CD4-positive, alpha-beta T cell (primary cell): ENCODE measurements around the gene KIF2A. TPM values are rescaled to one million over a fixed set of nuclear protein-coding genes. Genes with fewer than 3 reads are reported as not detected.

Experiments used
- ATAC-seq: fragments of 200-7000 bp; cut with Tn5 transposase; one replicate; pipeline ENCODE4 v1.10.0; 2022; ENCODE audit warnings: mild to moderate bottlenecking; ENCODE audit not compliant: poor library complexity
- CTCF ChIA-PET: fragments of 350-600 bp; sonication (Branson Sonifier 250); formaldehyde crosslinking; loops from one replicate; lab custom pipeline; 2021; ENCODE audit warnings: antibody characterized with exemption, inconsistent platforms; lab: Charles Lee
- POLR2A ChIA-PET: fragments of 350-600 bp; sonication (Branson Sonifier 250); formaldehyde crosslinking; loops from one replicate; lab custom pipeline; 2021; ENCODE audit warnings: antibody characterized with exemption, inconsistent platforms; lab: Charles Lee
- DNase-seq, 14 experiments: peaks; one replicate each; pipeline ENCODE4 v3.0.0-alpha.2; 2013 to 2020; ENCODE audit warnings: mixed read lengths in 2 of 14
- H3K27ac ChIP-seq, 2 donors: one replicate each; pipeline versions ENCODE4 v1.5.1 to v1.7.0; 2013; ENCODE audit warnings: low read length in 2 of 2, low read depth in 1 of 2, mild to moderate bottlenecking in 1 of 2
- H3K27me3 ChIP-seq, 2 experiments: 1 replicate in 1 of 2; 2 replicates in 1 of 2; pipeline versions ENCODE4 v1.6.1 to v1.7.0; 2013; ENCODE audit warnings: low read length in 2 of 2, control low read depth in 1 of 2, mild to moderate bottlenecking in 1 of 2, moderate library complexity in 1 of 2; ENCODE audit not compliant: insufficient read depth in 2 of 2, control insufficient read depth in 1 of 2
- H3K36me3 ChIP-seq: one replicate; pipeline ENCODE4 v1.6.1; 2013; ENCODE audit warnings: low read length, control low read depth; ENCODE audit not compliant: insufficient read depth
- H3K4me1 ChIP-seq: one replicate; pipeline ENCODE4 v1.6.1; 2013; ENCODE audit warnings: low read length, control low read depth; ENCODE audit not compliant: insufficient read depth
- H3K4me3 ChIP-seq: one replicate; pipeline ENCODE4 v1.5.1; 2013; ENCODE audit warnings: mild to moderate bottlenecking, low read length, moderate library complexity
- H3K9me3 ChIP-seq, 2 experiments: 1 replicate in 1 of 2; 2 replicates in 1 of 2; pipeline versions ENCODE4 v1.6.1 to v1.7.0; 2013; ENCODE audit warnings: low read length in 2 of 2, mild to moderate bottlenecking in 2 of 2, control low read depth in 1 of 2, moderate library complexity in 1 of 2; ENCODE audit not compliant: control insufficient read depth in 1 of 2, insufficient read depth in 1 of 2
- H3K27ac Mint-ChIP-seq: one replicate; pipeline ENCODE4 v1.8.0; 2020; ENCODE audit warnings: mixed read lengths
- H3K27me3 Mint-ChIP-seq: one replicate; pipeline ENCODE4 v1.8.0; 2021; ENCODE audit warnings: mixed read lengths
- H3K36me3 Mint-ChIP-seq: one replicate; pipeline ENCODE4 v1.8.0; 2021; ENCODE audit warnings: low read depth, mixed read lengths
- H3K4me1 Mint-ChIP-seq: one replicate; pipeline ENCODE4 v1.8.0; 2021; ENCODE audit warnings: low read depth, mixed read lengths
- H3K4me3 Mint-ChIP-seq: one replicate; pipeline ENCODE4 v1.8.0; 2020; ENCODE audit warnings: mild to moderate bottlenecking, mixed read lengths
- H3K9me3 Mint-ChIP-seq: one replicate; pipeline ENCODE4 v1.8.0; 2020; ENCODE audit warnings: mixed read lengths
- CTCF ChIP-seq: fragments of 200-600 bp; IDR thresholded peaks from one replicate; pipeline ENCODE4 v1.8.0; 2022; ENCODE audit warnings: antibody characterized with exemption, mild to moderate bottlenecking
- intact Hi-C, 2 experiments: fragments of 100-400 bp; cut with DNase I in 1 of 2; cut with micrococcal nuclease in 1 of 2; formaldehyde crosslinking; loops; one replicate each; pipeline versions ENCODE4 v1.15.1 to v1.9.0; 2023 to 2025; cut with DNase I, micrococcal nuclease
- total RNA-seq, 174 experiments: library from RNA in 2 of 174; stranded (reverse) in 2 of 174; gene quantifications; one replicate each; pipeline ENCODE4 v1.2.3 and lab custom pipeline; 2021 to 2026

KIF2A gene
- total RNA-seq, 2 experiments from 2014 or later: 78.4 to 81.8 TPM

GRCh38 chr5:62419609-62420008, 113.6 kb downstream of the KIF2A start:
- no peak overlapping the region for H3K4me3 ChIP-seq
- no peaks in the 10 kb centered on the region for H3K4me1 ChIP-seq
- no peaks in the 10 kb centered on the region for H3K9me3 ChIP-seq
- intact Hi-C loops: loop anchor here in 1 of 2 experiments (10.0 kb wide), 2 partner anchors 1085 to 1475 kb away; partner anchors contain the start of genes ERCC8, NDUFAF2 and ZSWIM6
- ChIA-PET POLR2A (interaction anchor here (0.6 kb wide), 1 partner anchor 30 kb away, joined by 3 read pairs; no protein-coding TSS in a partner anchor), CTCF (interaction anchor here (1.2 kb wide), 1 partner anchor 24 kb away, joined by 3 read pairs; no protein-coding TSS in a partner anchor)
- no peak for ATAC-seq
- Mint-ChIP-seq H3K27ac (no peak overlapping the region), H3K4me1 (peaks cover 47% of the 10 kb centered on the region), H3K36me3 (peaks cover 26% of the 10 kb centered on the region), H3K27me3 (no peaks in the 10 kb centered on the region), H3K9me3 (no peaks in the 10 kb centered on the region), H3K4me3 (no peak overlapping the region)
- no peak for TF ChIP-seq CTCF
- no peak overlapping the region for H3K27ac ChIP-seq
- no peak for DNase-seq
- H3K27me3 ChIP-seq: no peaks in the 10 kb centered on the region
- H3K36me3 ChIP-seq: peaks cover 4% of the 10 kb centered on the region

GRCh38 chr5:62421414-62421813, 115.4 kb downstream of the KIF2A start:
- no peak overlapping the region for H3K27ac ChIP-seq
- CTCF ChIA-PET: no interaction called here
- H3K27me3 ChIP-seq: no peaks in the 10 kb centered on the region
- ATAC-seq: no peak
- intact Hi-C loops: no loop called here
- POLR2A ChIA-PET: interaction anchor here (1.0 kb wide), 1 partner anchor 9 kb away, joined by 3 read pairs; the partner anchor contains the start of gene IPO11
- Mint-ChIP-seq H3K36me3 (peaks cover 36% of the 10 kb centered on the region), H3K27ac (no peak overlapping the region), H3K4me3 (no peak overlapping the region), H3K4me1 (peaks cover 50% of the 10 kb centered on the region), H3K27me3 (no peaks in the 10 kb centered on the region), H3K9me3 (no peaks in the 10 kb centered on the region)
- no peaks in the 10 kb centered on the region for H3K4me1 ChIP-seq
- H3K36me3 ChIP-seq: peaks cover 4% of the 10 kb centered on the region
- H3K4me3 ChIP-seq: no peak overlapping the region
- H3K9me3 ChIP-seq: no peaks in the 10 kb centered on the region
- DNase-seq: no peak
- no peak for TF ChIP-seq CTCF

GRCh38 chr5:62424763-62425162, 118.8 kb downstream of the KIF2A start:
- Mint-ChIP-seq H3K27me3 (no peaks in the 10 kb centered on the region), H3K27ac (no peak overlapping the region), H3K4me1 (peaks cover 41% of the 10 kb centered on the region), H3K4me3 (no peak overlapping the region), H3K9me3 (no peaks in the 10 kb centered on the region), H3K36me3 (peaks cover 18% of the 10 kb centered on the region)
- ChIA-PET CTCF (no interaction called here), POLR2A (no interaction called here)
- no peak for TF ChIP-seq CTCF
- Histone ChIP-seq H3K36me3 (no peaks in the 10 kb centered on the region), H3K4me1 (no peaks in the 10 kb centered on the region), H3K9me3 (no peaks in the 10 kb centered on the region), H3K27ac (no peak overlapping the region), H3K4me3 (no peak overlapping the region), H3K27me3 (no peaks in the 10 kb centered on the region)
- intact Hi-C loops: no loop called here
- no peak for ATAC-seq
- DNase-seq: no peak
